Suppressor macrophage treated with lipopolysaccharide for 4 hours (primary cell): Measurements from ENCODE around the gene KIF21A.
"Not testable (repeated sequence)": the region's sequence is repeated elsewhere in the genome, so short reads cannot be mapped to it uniquely, and the experiment has no call there.

Experiments used
- DNase-seq: peaks from one replicate; pipeline ENCODE4 v3.0.0-alpha.2; 2020

Gene KIF21A

GRCh38 chr12:39443081-39443928 lies at the start of gene KIF21A:
Gene KIF21A (minus strand): TSS chr12:39443120. CDS start chr12:39442970, 150 bp downstream.
- DNase-seq = peak; percentile 93

- no peak for DNase-seq
These were observed 47.8 kb upstream of the KIF21A start for GRCh38 chr12:39490500-39491282.

- DNase-seq = no peak
These were observed 40.7 kb upstream of the KIF21A start for GRCh38 chr12:39483597-39483996.

GRCh38 chr12:39483042-39483441 lies 40.1 kb upstream of the KIF21A start:
- DNase-seq = no peak

GRCh38 chr12:39476894-39477293 lies 34.0 kb upstream of the KIF21A start:
- DNase-seq = no peak

GRCh38 chr12:39476121-39476520 lies 33.2 kb upstream of the KIF21A start:
- no peak for DNase-seq

- DNase-seq = not testable (repeated sequence)
These were observed 32.2 kb upstream of the KIF21A start for GRCh38 chr12:39475136-39475535.

- DNase-seq = no peak
These were observed 24.5 kb upstream of the KIF21A start for GRCh38 chr12:39467432-39467870.

GRCh38 chr12:39464976-39465695 lies 22.2 kb upstream of the KIF21A start:
- DNase-seq = no peak

- DNase-seq = no peak
These were observed 18.1 kb upstream of the KIF21A start for GRCh38 chr12:39461059-39461458.

- no peak for DNase-seq
These were observed 16.1 kb upstream of the KIF21A start for GRCh38 chr12:39459027-39459434.

GRCh38 chr12:39451977-39452376 lies 9.1 kb upstream of the KIF21A start:
- DNase-seq = no peak

GRCh38 chr12:39448038-39448437 lies 5.1 kb upstream of the KIF21A start:
- DNase-seq = no peak

- no peak for DNase-seq
These were observed 949 bp upstream of the KIF21A start for GRCh38 chr12:39443929-39444209.

- no peak for DNase-seq
These were observed 164 bp downstream of the KIF21A start for GRCh38 chr12:39442831-39443080.

GRCh38 chr12:39441963-39442830 lies 723 bp downstream of the KIF21A start:
- peak; percentile 35 for DNase-seq

GRCh38 chr12:39441189-39441962 lies 1.5 kb downstream of the KIF21A start:
- DNase-seq = no peak

GRCh38 chr12:39440781-39441180 lies 2.1 kb downstream of the KIF21A start:
- DNase-seq = no peak

GRCh38 chr12:39440101-39440500 lies 2.8 kb downstream of the KIF21A start:
- no peak for DNase-seq

GRCh38 chr12:39435531-39435930 lies 7.4 kb downstream of the KIF21A start:
- no peak for DNase-seq

GRCh38 chr12:39431797-39432196 lies 11.1 kb downstream of the KIF21A start:
- no peak for DNase-seq
